HEK293 (cell line): ENCODE data around the gene ZNF221.
A peak's percentile ranks its signal among the peaks of the same experiment; 100 is the strongest.

Experiments
- CTCF ChIA-PET: fragments of 350-600 bp; formaldehyde crosslinking; extraction: SDS; loops from one replicate; lab custom pipeline; 2021; ENCODE audit warnings: antibody characterized with exemption; lab: Yijun Ruan, JAX
- POLR2A ChIA-PET: fragments of 300-600 bp; formaldehyde crosslinking; extraction: SDS; loops from one replicate; lab custom pipeline; 2020; ENCODE audit warnings: antibody characterized with exemption, inconsistent platforms; lab: Yijun Ruan, JAX
- H3K27ac ChIP-seq: fragments of 200-500 bp; sonication (Bioruptor generic); 2 replicates; pipeline ENCODE4 v1.5.1; 2014; ENCODE audit warnings: low read depth, low read length, control low read depth, inconsistent platforms; ENCODE audit errors: extremely low read depth
- H3K36me3 ChIP-seq, 2 experiments: fragments of 200-500 bp in 1 of 2; sonication (Bioruptor generic) in 1 of 2; 1 replicate in 1 of 2; 2 replicates in 1 of 2; pipeline ENCODE4 v1.5.1; 2014 to 2017; ENCODE audit warnings: inconsistent platforms in 2 of 2, low read length in 2 of 2; ENCODE audit not compliant: control insufficient read depth in 2 of 2, insufficient read depth in 1 of 2
- H3K4me1 ChIP-seq: fragments of 200-500 bp; sonication (Bioruptor generic); 2 replicates; pipeline ENCODE4 v1.5.1; 2014; ENCODE audit warnings: mild to moderate bottlenecking, low read length, inconsistent platforms; ENCODE audit not compliant: control insufficient read depth, insufficient read depth
- H3K4me3 ChIP-seq: 2 replicates; pipeline ENCODE4 v1.5.1; 2011; ENCODE audit warnings: low read depth, mild to moderate bottlenecking, control low read depth, low read length, moderate library complexity
- H3K9me3 ChIP-seq: fragments of 200-500 bp; sonication (Bioruptor generic); 2 replicates; pipeline ENCODE4 v1.5.1; 2014; ENCODE audit warnings: low read depth, low read length, inconsistent platforms; ENCODE audit not compliant: control insufficient read depth, insufficient read depth
- AEBP2 ChIP-seq: fragments of 450-650 bp; formaldehyde crosslinking; IDR thresholded peaks from 2 replicates; pipeline ENCODE4 v1.5.1; 2016; ENCODE audit warnings: missing biosample characterization, missing genetic modification characterization, borderline replicate concordance
- ZBTB10 ChIP-seq: fragments of 450-650 bp; formaldehyde crosslinking; IDR thresholded peaks from 2 replicates; pipeline ENCODE4 v1.5.1; 2016; ENCODE audit warnings: missing biosample characterization, missing genetic modification characterization
- ZFHX2 ChIP-seq: fragments of 450-650 bp; formaldehyde crosslinking; conservative IDR thresholded peaks from 2 replicates; pipeline ENCODE4 v1.5.1; 2016; ENCODE audit warnings: missing biosample characterization, missing genetic modification characterization
- ZNF146 ChIP-seq: fragments of 450-650 bp; formaldehyde crosslinking; IDR thresholded peaks from 2 replicates; pipeline ENCODE4 v1.5.1; 2016; ENCODE audit warnings: missing biosample characterization, missing genetic modification characterization
- ZNF18 ChIP-seq: fragments of 450-650 bp; formaldehyde crosslinking; IDR thresholded peaks from 2 replicates; pipeline ENCODE4 v1.5.1; 2016; ENCODE audit warnings: missing biosample characterization, missing genetic modification characterization
- ZNF24 ChIP-seq: fragments of 450-650 bp; formaldehyde crosslinking; IDR thresholded peaks from 2 replicates; pipeline ENCODE4 v1.5.1; 2016; ENCODE audit warnings: missing biosample characterization, missing genetic modification characterization
- ZNF274 ChIP-seq, 2 experiments: fragments of 200-500 bp in 1 of 2; fragments of 450-650 bp in 1 of 2; sonication (Bioruptor generic) in 1 of 2; formaldehyde crosslinking in 1 of 2; IDR thresholded peaks; 2 replicates each; pipeline versions ENCODE4 v1.5.1 to v1.6.1; 2014 to 2016; ENCODE audit warnings: borderline replicate concordance in 1 of 2, inconsistent platforms in 1 of 2, low read length in 1 of 2, missing biosample characterization in 1 of 2, missing genetic modification characterization in 1 of 2
- ZNF280D ChIP-seq: fragments of 450-650 bp; formaldehyde crosslinking; IDR thresholded peaks from 2 replicates; pipeline ENCODE4 v1.5.1; 2016; ENCODE audit warnings: missing biosample characterization, missing genetic modification characterization
- ZNF311 ChIP-seq: fragments of 450-650 bp; formaldehyde crosslinking; IDR thresholded peaks from 2 replicates; pipeline ENCODE4 v1.5.1; 2017; ENCODE audit warnings: missing biosample characterization, missing genetic modification characterization, borderline replicate concordance
- ZNF510 ChIP-seq: fragments of 450-650 bp; formaldehyde crosslinking; IDR thresholded peaks from 2 replicates; pipeline ENCODE4 v1.5.1; 2018; ENCODE audit warnings: mild to moderate bottlenecking, missing genetic modification characterization, missing biosample characterization; ENCODE audit not compliant: insufficient replicate concordance
- ZNF548 ChIP-seq: fragments of 450-650 bp; formaldehyde crosslinking; IDR thresholded peaks from 2 replicates; pipeline ENCODE4 v1.5.1; 2016; ENCODE audit warnings: missing biosample characterization, missing genetic modification characterization
- ZNF561 ChIP-seq: fragments of 450-650 bp; IDR thresholded peaks from 2 replicates; pipeline ENCODE4 v1.5.1; 2018; ENCODE audit warnings: missing biosample characterization, missing genetic modification characterization, borderline replicate concordance
- ZNF610 ChIP-seq: fragments of 450-650 bp; formaldehyde crosslinking; IDR thresholded peaks from 2 replicates; pipeline ENCODE4 v1.5.1; 2016; ENCODE audit warnings: missing biosample characterization, missing genetic modification characterization, borderline replicate concordance
- ZNF626 ChIP-seq: fragments of 450-650 bp; sonication (Bioruptor Pico); formaldehyde crosslinking; IDR thresholded peaks from 2 replicates; pipeline ENCODE4 v1.5.1; 2018; ENCODE audit warnings: missing biosample characterization, missing genetic modification characterization, inconsistent platforms
- ZNF658 ChIP-seq: fragments of 450-650 bp; formaldehyde crosslinking; IDR thresholded peaks from 2 replicates; pipeline ENCODE4; 2016; ENCODE audit warnings: missing biosample characterization, missing genetic modification characterization
- TF ChIP-seq, protein P1 (sequence below): fragments of 450-650 bp; formaldehyde crosslinking; conservative IDR thresholded peaks from 2 replicates; pipeline ENCODE4 v1.5.1; 2016; ENCODE audit warnings: low read depth, missing biosample characterization, missing genetic modification characterization

Gene ZNF221

GRCh38 chr19:43913383-43913782 is 37.6 kb upstream of the ZNF221 start (continued):
- TF ChIP-seq AEBP2 (tag by site-specific recombination): no peak
- no peak for TF ChIP-seq ZFHX2 (tag by site-specific recombination)
- TF ChIP-seq ZNF146 (tag by site-specific recombination): no peak
- no peak for TF ChIP-seq ZNF548 (tag by site-specific recombination)

DNA sequence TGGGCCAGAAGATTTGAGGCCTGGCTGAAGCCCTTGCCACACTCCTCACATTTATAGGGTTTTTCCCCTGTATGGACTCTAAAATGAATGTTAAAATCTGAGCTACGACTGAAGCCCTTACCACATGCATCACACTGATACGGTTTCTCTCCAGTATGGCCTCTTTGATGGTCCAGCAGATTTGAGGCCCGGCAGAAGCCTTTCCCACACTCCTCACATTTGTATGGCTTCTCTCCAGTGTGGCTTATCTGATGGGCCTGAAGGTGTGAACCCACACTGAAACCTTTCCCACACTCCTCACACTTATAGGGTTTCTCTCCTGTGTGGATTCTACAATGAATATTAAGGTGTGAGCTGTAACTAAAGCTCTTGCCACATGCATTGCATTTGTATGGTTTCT is 37.0 kb upstream of the ZNF221 start:
- ChIA-PET CTCF (interaction anchor here (0.6 to 1.0 kb wide), 2 partner anchors 22 to 57 kb away, joined by 3 read pairs; partner anchors contain the start of gene ZNF45), POLR2A (interaction anchor here (2.0 to 3.2 kb wide), 2 partner anchors 12 to 21 kb away, joined by 6 to 10 read pairs; partner anchors contain the start of gene ZNF45)
- no peak overlapping the region for H3K4me3 ChIP-seq
- peaks cover 69% of the 10 kb centered on the region for H3K9me3 ChIP-seq
- no peak overlapping the region for H3K27ac ChIP-seq
- H3K36me3 ChIP-seq: peaks cover 61 to 85% of the 10 kb centered on the region in 2 experiments
- H3K4me1 ChIP-seq: no peaks in the 10 kb centered on the region
- TF ChIP-seq ZNF274 (IDR thresholded peaks at IDR 0.05; ENCODE audit: low read length): no peak
- TF ChIP-seq ZNF274 (tag by site-specific recombination; IDR thresholded peaks at IDR 0.05; ENCODE audit: borderline replicate concordance): 0 out of 2 replicates have a peak, but pooled peaks have one; percentile 47
- TF ChIP-seq ZNF24 (tag by site-specific recombination): no peak
- peak; percentile 47; the same call in 1 of the 2 replicates for TF ChIP-seq ZNF280D (tag by site-specific recombination)
- TF ChIP-seq ZNF18 (tag by site-specific recombination): peak; percentile 88
- peak; percentile 17 for TF ChIP-seq ZNF510 (tag by site-specific recombination)
- 0 out of 2 replicates have a peak, but pooled peaks have one; percentile 3 for TF ChIP-seq ZNF626 (tag by site-specific recombination)
- TF ChIP-seq ZNF610 (tag by site-specific recombination): 0 out of 2 replicates have a peak, but pooled peaks have one; percentile 14
- no peak for TF ChIP-seq ZNF658

DNA sequence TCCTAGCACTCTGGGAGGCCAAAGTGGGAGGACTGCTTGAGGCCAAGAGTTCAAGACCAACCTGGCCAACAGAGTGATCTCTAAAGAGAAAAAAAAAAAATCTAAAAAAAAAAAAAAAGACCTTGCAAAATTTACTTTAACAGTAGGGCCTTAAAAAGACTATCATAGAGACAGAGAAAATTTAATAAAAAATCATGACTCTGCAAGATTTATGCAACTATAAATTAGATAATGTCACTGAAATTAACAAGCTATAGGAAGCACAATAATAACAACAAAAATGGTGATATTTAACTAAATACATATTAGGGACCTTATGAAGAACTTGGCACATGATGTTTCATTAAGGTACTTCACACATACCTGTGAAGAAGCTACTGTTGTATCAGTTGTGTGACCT is 27.2 kb upstream of the ZNF221 start:
- Histone ChIP-seq H3K27ac (no peak overlapping the region), H3K4me3 (no peak overlapping the region), H3K9me3 (peaks cover 12% of the 10 kb centered on the region), H3K4me1 (no peaks in the 10 kb centered on the region), H3K36me3 (peaks cover 97 to 100% of the 10 kb centered on the region in 2 experiments)
- CTCF ChIA-PET: interaction anchor here (0.7 kb wide), 1 partner anchor 107 kb away, joined by 4 read pairs; no protein-coding TSS in a partner anchor
- POLR2A ChIA-PET: interaction anchor here (0.6 to 4.0 kb wide), 3 partner anchors 11 to 26 kb away, joined by 3 to 20 read pairs (median 4); partner anchors contain the start of gene ZNF45
- TF ChIP-seq ZBTB10 (tag by site-specific recombination) (no peak), ZNF311 (tag by site-specific recombination) (no peak), ZNF561 (tag by site-specific recombination) (no peak)
- TF ChIP-seq, protein P1, sequence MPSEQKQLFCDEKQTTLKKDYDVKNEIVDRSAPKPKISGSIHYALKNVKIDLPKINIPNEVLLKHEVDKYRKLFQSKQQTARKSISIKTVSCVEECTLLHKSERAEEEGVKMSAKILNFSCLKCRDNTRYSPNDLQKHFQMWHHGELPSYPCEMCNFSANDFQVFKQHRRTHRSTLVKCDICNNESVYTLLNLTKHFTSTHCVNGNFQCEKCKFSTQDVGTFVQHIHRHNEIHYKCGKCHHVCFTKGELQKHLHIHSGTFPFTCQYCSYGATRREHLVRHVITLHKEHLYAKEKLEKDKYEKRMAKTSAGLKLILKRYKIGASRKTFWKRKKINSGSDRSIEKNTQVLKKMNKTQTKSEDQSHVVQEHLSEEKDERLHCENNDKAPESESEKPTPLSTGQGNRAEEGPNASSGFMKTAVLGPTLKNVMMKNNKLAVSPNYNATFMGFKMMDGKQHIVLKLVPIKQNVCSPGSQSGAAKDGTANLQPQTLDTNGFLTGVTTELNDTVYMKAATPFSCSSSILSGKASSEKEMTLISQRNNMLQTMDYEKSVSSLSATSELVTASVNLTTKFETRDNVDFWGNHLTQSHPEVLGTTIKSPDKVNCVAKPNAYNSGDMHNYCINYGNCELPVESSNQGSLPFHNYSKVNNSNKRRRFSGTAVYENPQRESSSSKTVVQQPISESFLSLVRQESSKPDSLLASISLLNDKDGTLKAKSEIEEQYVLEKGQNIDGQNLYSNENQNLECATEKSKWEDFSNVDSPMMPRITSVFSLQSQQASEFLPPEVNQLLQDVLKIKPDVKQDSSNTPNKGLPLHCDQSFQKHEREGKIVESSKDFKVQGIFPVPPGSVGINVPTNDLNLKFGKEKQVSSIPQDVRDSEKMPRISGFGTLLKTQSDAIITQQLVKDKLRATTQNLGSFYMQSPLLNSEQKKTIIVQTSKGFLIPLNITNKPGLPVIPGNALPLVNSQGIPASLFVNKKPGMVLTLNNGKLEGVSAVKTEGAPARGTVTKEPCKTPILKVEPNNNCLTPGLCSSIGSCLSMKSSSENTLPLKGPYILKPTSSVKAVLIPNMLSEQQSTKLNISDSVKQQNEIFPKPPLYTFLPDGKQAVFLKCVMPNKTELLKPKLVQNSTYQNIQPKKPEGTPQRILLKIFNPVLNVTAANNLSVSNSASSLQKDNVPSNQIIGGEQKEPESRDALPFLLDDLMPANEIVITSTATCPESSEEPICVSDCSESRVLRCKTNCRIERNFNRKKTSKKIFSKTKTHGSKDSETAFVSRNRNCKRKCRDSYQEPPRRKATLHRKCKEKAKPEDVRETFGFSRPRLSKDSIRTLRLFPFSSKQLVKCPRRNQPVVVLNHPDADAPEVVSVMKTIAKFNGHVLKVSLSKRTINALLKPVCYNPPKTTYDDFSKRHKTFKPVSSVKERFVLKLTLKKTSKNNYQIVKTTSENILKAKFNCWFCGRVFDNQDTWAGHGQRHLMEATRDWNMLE (tag by site-specific recombination): no peak
